HG03025 (cell line): ENCODE data around the gene PGBD5.

Experiments used
- ATAC-seq: cut with Tn5 transposase; IDR thresholded peaks from one replicate; pipeline ENCODE4 v1.9.1; 2021; ENCODE audit warnings: mild to moderate bottlenecking, moderate library complexity; ENCODE audit not compliant: unreplicated experiment, low FRiP score

The PGBD5 gene

GRCh38 chr1:230398856-230399255, 27.3 kb downstream of the PGBD5 start:
- ATAC-seq = no peak

- ATAC-seq = no peak
Observed at GRCh38 chr1:230396966-230397365, 29.2 kb downstream of the PGBD5 start.

GRCh38 chr1:230395932-230396331, 30.2 kb downstream of the PGBD5 start:
- ATAC-seq = no peak

- no peak for ATAC-seq
Observed at GRCh38 chr1:230394741-230395140, 31.4 kb downstream of the PGBD5 start.

- ATAC-seq = no peak
Observed at GRCh38 chr1:230394134-230394533, 32.0 kb downstream of the PGBD5 start.

GRCh38 chr1:230393722-230394121, 32.4 kb downstream of the PGBD5 start:
- ATAC-seq = no peak

- ATAC-seq = no peak
Observed at GRCh38 chr1:230392920-230393521, 33.1 kb downstream of the PGBD5 start.

- ATAC-seq = no peak
Observed at GRCh38 chr1:230392536-230392909, 33.6 kb downstream of the PGBD5 start.

GRCh38 chr1:230391776-230392535, 34.2 kb downstream of the PGBD5 start:
- no peak for ATAC-seq

- ATAC-seq = no peak
Observed at GRCh38 chr1:230390371-230390770, 35.8 kb downstream of the PGBD5 start.

GRCh38 chr1:230387876-230388275, 38.3 kb downstream of the PGBD5 start:
- ATAC-seq = no peak

GRCh38 chr1:230387296-230387695, 38.8 kb downstream of the PGBD5 start:
- ATAC-seq = no peak

GRCh38 chr1:230386637-230387262, 39.4 kb downstream of the PGBD5 start:
- no peak for ATAC-seq

GRCh38 chr1:230385930-230386329, 40.2 kb downstream of the PGBD5 start:
- ATAC-seq = no peak

GRCh38 chr1:230385158-230385450, 41.0 kb downstream of the PGBD5 start:
- ATAC-seq = no peak

GRCh38 chr1:230384380-230385157, 41.6 kb downstream of the PGBD5 start:
- no peak for ATAC-seq

GRCh38 chr1:230383425-230383824, 42.7 kb downstream of the PGBD5 start:
- ATAC-seq = no peak

- no peak for ATAC-seq
Observed at GRCh38 chr1:230382001-230382491, 44.1 kb downstream of the PGBD5 start.

- ATAC-seq = no peak
Observed at GRCh38 chr1:230381585-230381984, 44.5 kb downstream of the PGBD5 start.

GRCh38 chr1:230381049-230381467, 45.1 kb downstream of the PGBD5 start:
- no peak for ATAC-seq

GRCh38 chr1:230379928-230380327, 46.2 kb downstream of the PGBD5 start:
- no peak for ATAC-seq
